ENCODE results near the gene NSD1. TPM values are rescaled to one million over a fixed set of nuclear protein-coding genes. Genes with fewer than 3 reads are reported as not detected.

The NSD1 gene
- total and polyA plus RNA-seq, 2 of the 4 experiments (the other 2 are of a cell fraction), result 7.7 to 31.0 TPM

DNA sequence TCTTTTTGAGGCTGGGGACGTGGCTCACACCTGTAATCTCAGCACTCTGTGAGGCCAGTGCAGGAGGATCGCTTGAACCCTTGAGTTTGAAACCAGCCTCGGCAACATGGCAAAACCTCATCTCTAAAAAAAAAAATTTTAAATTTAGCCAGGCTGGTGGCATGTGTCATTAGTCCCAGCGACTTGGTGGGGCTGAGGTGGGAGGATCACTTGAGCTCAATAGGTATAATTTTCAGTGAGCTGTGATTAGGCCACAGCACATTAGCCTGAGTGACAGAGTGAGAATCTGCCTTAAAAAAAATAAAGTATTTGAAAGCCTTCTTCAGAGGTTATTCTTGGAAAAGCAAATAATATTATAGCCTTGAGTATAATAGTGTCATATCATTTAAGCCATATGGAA is 41.8 kb downstream of the NSD1 start:
- intact Hi-C loops (cut with micrococcal nuclease) (no loop called here), in situ Hi-C loops (cut with MboI; ENCODE audit: low sequenced_read_pairs) (no loop called here), dilution Hi-C loops (cut with HindIII; ENCODE audit: low sequenced_read_pairs, unreplicated experiment) (no loop called here)
- no peak overlapping the region for H2BK20ac ChIP-seq (ENCODE audit: low read depth, low read length)
- no peak overlapping the region for H3K14ac ChIP-seq (replicated peaks; ENCODE audit: low read depth, low read length)
- H4K20me1 ChIP-seq (ENCODE audit: insufficient read depth, low read length), result peaks cover 4% of the 10 kb centered on the region; the same call in 1 of the 2 replicates
- no peak overlapping the region for H3K4me3 ChIP-seq (ENCODE audit: insufficient read depth, low read depth, low read length)
- no peak overlapping the region for H2AK5ac ChIP-seq (ENCODE audit: low read depth, low read length)
- no peak overlapping the region for H4K91ac ChIP-seq (ENCODE audit: insufficient read depth, low read depth, low read length)
- no peaks in the 10 kb centered on the region for H3K9me3 ChIP-seq (ENCODE audit: control insufficient read depth, insufficient read depth, low read length)
- H3K27me3 ChIP-seq (ENCODE audit: control insufficient read depth, insufficient read depth, low read length), result no peaks in the 10 kb centered on the region
- peaks cover 11 to 53% of the 10 kb centered on the region in 2 experiments for H3K79me1 ChIP-seq (ENCODE audit: low read depth in 1 of 2, low read length in 2 of 2)
- H3K4me1 ChIP-seq (ENCODE audit: control insufficient read depth, insufficient read depth, low read length), result no peaks in the 10 kb centered on the region
- no peak overlapping the region for H4K5ac ChIP-seq (ENCODE audit: low read depth, low read length)
- H2BK15ac ChIP-seq (ENCODE audit: low read depth, low read length), result no peak overlapping the region
- DNase-seq (no peak), ATAC-seq (ENCODE audit: low read depth) (no peak)
- H3K4ac ChIP-seq (ENCODE audit: low read depth, low read length), result no peak overlapping the region
- H3K18ac ChIP-seq (ENCODE audit: low read depth, low read length), result no peak overlapping the region
- H3K9me1 ChIP-seq (ENCODE audit: insufficient read depth, low read length), result no peaks in the 10 kb centered on the region
- H2AK9ac ChIP-seq (replicated peaks; ENCODE audit: low read depth, low read length, poor library complexity), result no peak overlapping the region
- WGBS, 2 experiments (ENCODE audit: extremely low coverage in 2 of 2, insufficient read length in 1 of 2), result 86% methylated on average over 2 of the region's 4 CpGs; no CpG with 5 or more reads in 1 of the 2 experiments
- peaks cover 5% of the 10 kb centered on the region for H3K36me3 ChIP-seq (ENCODE audit: control insufficient read depth, insufficient read depth, low read length)
- H3K27ac ChIP-seq (ENCODE audit: insufficient read depth, low read length), result no peak overlapping the region
- H2BK120ac ChIP-seq (ENCODE audit: low read depth, low read length), result no peak overlapping the region
- TF ChIP-seq MAZ (IDR thresholded peaks at IDR 0.05; ENCODE audit: borderline replicate concordance, low read depth, low read length) (no peak), CHD1 (IDR thresholded peaks at IDR 0.05; ENCODE audit: low read depth, low read length) (no peak), SMC3 (IDR thresholded peaks at IDR 0.05; ENCODE audit: low read depth, low read length) (no peak), ELK1 (IDR thresholded peaks at IDR 0.05; ENCODE audit: borderline replicate concordance, low read depth, low read length) (no peak)
- H3K56ac ChIP-seq (ENCODE audit: extremely low read depth, insufficient read depth, low read length), result no peak overlapping the region
- H2AFZ ChIP-seq (replicated peaks; ENCODE audit: low read length, poor library complexity), result no peak overlapping the region
- ChIA-PET POLR2A (ENCODE audit: unreplicated experiment) (no interaction called here), CTCF (no interaction called here)
- no peak overlapping the region for H3K9ac ChIP-seq (ENCODE audit: low read depth, low read length)
- no peak overlapping the region for H3K23ac ChIP-seq (ENCODE audit: low read depth, low read length)
- no TSS peak for BruUV-seq (replicated peaks)
- H3K4me2 ChIP-seq (ENCODE audit: low read depth, low read length), result no peak overlapping the region
- H2BK5ac ChIP-seq (ENCODE audit: low read depth, low read length, poor library complexity, severe bottlenecking), result no peak overlapping the region
- no peak overlapping the region for H4K8ac ChIP-seq (ENCODE audit: low read depth in 2 of 2, low read length in 2 of 2)

All from IMR-90 (cell line).